Endothelial cell of umbilical vein (primary cell): Measurements from ENCODE around the gene TUBA1C. TPM values are rescaled to one million over a fixed set of nuclear protein-coding genes. Genes with fewer than 3 reads are reported as not detected.

Experiments
- BruUV-seq: library from RNA; stranded (reverse); fragments of 400-500 nt; replicated peaks from 2 replicates; lab custom pipeline; 2021; lab: Mats Ljungman, UMichigan
- CTCF ChIA-PET: fragments of 300-600, 350-600 bp; sonication (Branson Sonifier 250); formaldehyde crosslinking; loops from one replicate; lab custom pipeline; 2021; ENCODE audit warnings: antibody characterized with exemption, inconsistent platforms; lab: Charles Lee
- POLR2A ChIA-PET: fragments of 300-600, 350-600 bp; sonication (Branson Sonifier 250); formaldehyde crosslinking; loops from one replicate; lab custom pipeline; 2021; ENCODE audit warnings: antibody characterized with exemption, inconsistent platforms; lab: Charles Lee
- DNase-seq: peaks from one replicate; pipeline ENCODE4 v3.0.0-alpha.2; 2011; ENCODE audit warnings: low read depth, low spot score
- FAIRE-seq: peaks from 2 replicates; lab custom pipeline; 2011; peaks lifted over from hg19 to GRCh38; lab: Jason Lieb, UNC
- H2AFZ ChIP-seq: 2 replicates; pipeline ENCODE4 v1.6.0; 2012; ENCODE audit warnings: low read depth, low read length, control low read depth, inconsistent platforms
- H3K27ac ChIP-seq: 2 replicates; pipeline ENCODE4 v1.5.1; 2011; ENCODE audit warnings: low read depth, mild to moderate bottlenecking, control low read depth, low read length, moderate library complexity; ENCODE audit not compliant: insufficient read depth
- H3K27me3 ChIP-seq, 2 experiments: 2 replicates each; pipeline versions ENCODE4 v1.6.0 to v1.6.1; 2011; ENCODE audit warnings: low read length in 2 of 2, mixed read lengths in 1 of 2; ENCODE audit not compliant: control insufficient read depth in 2 of 2, insufficient read depth in 2 of 2
- H3K36me3 ChIP-seq, 2 experiments: 2 replicates in 1 of 2; 3 replicates in 1 of 2; pipeline ENCODE4 v1.5.1; 2011; ENCODE audit warnings: low read length in 2 of 2, mild to moderate bottlenecking in 1 of 2, moderate library complexity in 1 of 2; ENCODE audit not compliant: control insufficient read depth in 2 of 2, insufficient read depth in 2 of 2; ENCODE audit errors: extremely low read depth in 1 of 2
- H3K4me1 ChIP-seq: 3 replicates; pipeline ENCODE4 v1.5.1; 2011; ENCODE audit warnings: mild to moderate bottlenecking, low read length; ENCODE audit not compliant: control insufficient read depth, insufficient read depth; ENCODE audit errors: extremely low read depth
- H3K4me2 ChIP-seq: 2 replicates; pipeline ENCODE4 v1.6.1; 2011; ENCODE audit warnings: low read length, control low read depth, mixed read lengths; ENCODE audit not compliant: insufficient read depth
- H3K4me3 ChIP-seq, 3 experiments: fragments of 200-600 bp in 1 of 3; sonication (generic), shearing (Covaris generic) in 1 of 3; replicated peaks in 1 of 3; 2 replicates each; pipeline ENCODE4 v1.5.1; 2011 to 2016; ENCODE audit warnings: control low read depth in 3 of 3, low read length in 3 of 3, mild to moderate bottlenecking in 2 of 3, inconsistent platforms in 1 of 3, low read depth in 1 of 3, moderate library complexity in 1 of 3; ENCODE audit not compliant: insufficient read depth in 1 of 3
- H3K79me2 ChIP-seq: 2 replicates; pipeline ENCODE4 v1.6.0; 2012; ENCODE audit warnings: low read length, inconsistent platforms; ENCODE audit not compliant: control insufficient read depth, insufficient read depth
- H3K9ac ChIP-seq: replicated peaks from 2 replicates; pipeline ENCODE3; 2011; ENCODE audit warnings: low read length, control low read depth; ENCODE audit not compliant: insufficient read depth; ENCODE audit errors: extremely low read depth
- H3K9me1 ChIP-seq: replicated peaks from 3 replicates; pipeline ENCODE4 v1.6.0; 2011; ENCODE audit warnings: mild to moderate bottlenecking, low read length; ENCODE audit not compliant: control insufficient read depth, insufficient read depth; ENCODE audit errors: extremely low read depth
- H3K9me3 ChIP-seq: replicated peaks from 2 replicates; pipeline ENCODE4 v1.5.1; 2012; ENCODE audit warnings: low read length, inconsistent platforms; ENCODE audit not compliant: control insufficient read depth, insufficient read depth
- H4K20me1 ChIP-seq: replicated peaks from 2 replicates; pipeline ENCODE3; 2011; ENCODE audit warnings: mild to moderate bottlenecking, low read length; ENCODE audit not compliant: control insufficient read depth, insufficient read depth; ENCODE audit errors: extremely low read depth
- EZH2 ChIP-seq: IDR thresholded peaks from 2 replicates; pipeline ENCODE4 v1.6.1; 2012; ENCODE audit warnings: borderline replicate concordance, low read depth, mild to moderate bottlenecking, moderate library complexity, low read length, inconsistent platforms; ENCODE audit not compliant: severe bottlenecking
- FOS ChIP-seq: IDR thresholded peaks from 2 replicates; pipeline ENCODE4 v1.6.1; 2011; ENCODE audit warnings: mild to moderate bottlenecking, low read length, moderate library complexity, borderline replicate concordance; ENCODE audit not compliant: insufficient read depth
- GATA2 ChIP-seq: IDR thresholded peaks from 2 replicates; pipeline ENCODE4 v1.7.0; 2011; ENCODE audit warnings: low read depth, mild to moderate bottlenecking, moderate library complexity, mixed read lengths, low read length; ENCODE audit not compliant: insufficient read length, insufficient read depth
- JUN ChIP-seq: IDR thresholded peaks from 2 replicates; pipeline ENCODE4 v1.6.1; 2011; ENCODE audit warnings: borderline replicate concordance, low read depth; ENCODE audit not compliant: insufficient read length, insufficient read depth
- MYC ChIP-seq: IDR thresholded peaks from one replicate; pipeline ENCODE4 v1.6.1; 2011; ENCODE audit warnings: mild to moderate bottlenecking, low read depth, low read length
- POLR2A ChIP-seq: IDR thresholded peaks from 2 replicates; pipeline ENCODE4 v1.6.1; 2012; ENCODE audit warnings: low read depth, mild to moderate bottlenecking, control low read depth, low read length
- POLR2AphosphoS5 ChIP-seq: IDR thresholded peaks from 2 replicates; pipeline ENCODE4 v1.6.1; 2012; ENCODE audit warnings: low read depth, mild to moderate bottlenecking, control low read depth, low read length, moderate library complexity; ENCODE audit not compliant: insufficient read depth
- dilution Hi-C: fragments of 300-500 bp; cut with MboI; formaldehyde crosslinking; loops from one replicate; pipeline ENCODE4 v1.15.0; 2019; ENCODE audit warnings: low sequenced_read_pairs; ENCODE audit not compliant: extremely low pct_ligation_motif_present
- intact Hi-C: fragments of 100-400 bp; cut with micrococcal nuclease; formaldehyde crosslinking; loops from one replicate; pipeline ENCODE4 v1.10.0; 2022
- polyA plus RNA-seq, 4 experiments: library from polyadenylated mRNA; depleted of rRNA in 3 of 4; stranded (reverse) in 3 of 4; unstranded in 1 of 4; fragments of >200 nt; gene quantifications; 2 replicates each; pipeline versions ENCODE4 v1.2.1 to v1.2.3, GENCODE V29; 2011 to 2012; ENCODE audit warnings: missing spikeins in 1 of 4
- total RNA-seq: library from RNA; stranded (reverse); gene quantifications from 2 replicates; pipeline ENCODE4 v1.2.3, GENCODE V29; 2021
- TF ChIP-seq, protein P1 (sequence below), 2 donors: IDR thresholded peaks; 1 replicate in 1 of 2; 2 replicates in 1 of 2; pipeline ENCODE4 v1.5.1; 2011; ENCODE audit warnings: low read length in 2 of 2, mild to moderate bottlenecking in 2 of 2, moderate library complexity in 2 of 2, control low read depth in 1 of 2, inconsistent platforms in 1 of 2, low read depth in 1 of 2; ENCODE audit not compliant: insufficient read depth in 1 of 2; ENCODE audit errors: extremely low read depth in 1 of 2
- TF ChIP-seq, protein P2 (sequence below): IDR thresholded peaks from 2 replicates; pipeline ENCODE4 v1.6.1; 2011; ENCODE audit not compliant: insufficient read depth, insufficient read length

Gene TUBA1C
- total and polyA plus RNA-seq, 2 donors (not counting 3 experiments of a cell fraction or from before 2014, with no cell fraction given), result 515 to 2,063 TPM

DNA sequence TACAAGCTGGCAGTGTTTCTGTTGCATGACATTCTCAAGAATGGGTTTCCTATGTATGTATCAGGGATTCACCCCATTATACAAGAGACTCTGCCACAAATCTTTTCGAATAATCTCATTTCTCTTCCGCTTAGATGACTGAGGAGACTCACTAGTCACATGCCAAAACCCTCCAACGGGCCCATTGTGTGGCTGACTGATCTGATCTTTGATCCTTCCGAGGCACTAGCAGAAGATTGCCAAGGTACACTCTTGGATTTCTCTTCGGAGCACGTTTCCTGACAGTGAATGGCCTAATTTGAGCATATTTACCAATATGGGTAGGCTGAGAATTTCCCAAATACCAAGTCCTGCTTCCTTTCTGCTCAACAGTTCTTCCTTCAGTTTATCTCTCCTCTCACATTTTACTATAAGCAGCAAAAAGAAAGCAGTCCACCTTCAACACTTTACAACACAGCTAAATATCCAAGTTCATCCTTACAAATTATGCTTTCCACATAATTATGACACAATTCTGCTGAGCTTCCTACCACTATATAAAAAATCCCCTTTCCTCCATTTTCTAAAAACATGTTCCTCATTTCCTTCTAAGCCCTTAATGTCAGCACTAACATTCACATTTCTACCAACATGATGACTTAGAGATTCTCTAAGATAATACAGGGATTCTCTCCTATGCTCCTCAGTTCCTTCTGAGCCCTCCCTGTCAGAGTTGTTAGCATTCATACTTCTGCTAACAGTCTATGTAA lies 41.1 kb downstream of the TUBA1C start:
- DNase-seq (no peak), FAIRE-seq (no peak)
- H3K9me1 ChIP-seq, result no peaks in the 10 kb centered on the region
- BruUV-seq, result no TSS peak
- dilution Hi-C loops, result no loop called here
- ChIA-PET CTCF (interaction anchor here (0.7 to 2.4 kb wide), 2 partner anchors 11 to 17 kb away, joined by 3 to 8 read pairs; partner anchors contain the start of gene PRPH), POLR2A (no interaction called here)
- intact Hi-C loops, result no loop called here
- H2AFZ ChIP-seq, result no peak overlapping the region
- no peak overlapping the region for H3K4me3 ChIP-seq
- H3K27ac ChIP-seq, result no peak overlapping the region
- no peaks in the 10 kb centered on the region for H3K9me3 ChIP-seq
- peaks cover 15 to 22% of the 10 kb centered on the region in 2 experiments for H3K27me3 ChIP-seq
- TF ChIP-seq MYC (no peak), JUN (no peak), FOS (no peak), GATA2 (no peak), POLR2A (no peak), POLR2AphosphoS5 (no peak), EZH2 (no peak)
- TF ChIP-seq, protein P1, sequence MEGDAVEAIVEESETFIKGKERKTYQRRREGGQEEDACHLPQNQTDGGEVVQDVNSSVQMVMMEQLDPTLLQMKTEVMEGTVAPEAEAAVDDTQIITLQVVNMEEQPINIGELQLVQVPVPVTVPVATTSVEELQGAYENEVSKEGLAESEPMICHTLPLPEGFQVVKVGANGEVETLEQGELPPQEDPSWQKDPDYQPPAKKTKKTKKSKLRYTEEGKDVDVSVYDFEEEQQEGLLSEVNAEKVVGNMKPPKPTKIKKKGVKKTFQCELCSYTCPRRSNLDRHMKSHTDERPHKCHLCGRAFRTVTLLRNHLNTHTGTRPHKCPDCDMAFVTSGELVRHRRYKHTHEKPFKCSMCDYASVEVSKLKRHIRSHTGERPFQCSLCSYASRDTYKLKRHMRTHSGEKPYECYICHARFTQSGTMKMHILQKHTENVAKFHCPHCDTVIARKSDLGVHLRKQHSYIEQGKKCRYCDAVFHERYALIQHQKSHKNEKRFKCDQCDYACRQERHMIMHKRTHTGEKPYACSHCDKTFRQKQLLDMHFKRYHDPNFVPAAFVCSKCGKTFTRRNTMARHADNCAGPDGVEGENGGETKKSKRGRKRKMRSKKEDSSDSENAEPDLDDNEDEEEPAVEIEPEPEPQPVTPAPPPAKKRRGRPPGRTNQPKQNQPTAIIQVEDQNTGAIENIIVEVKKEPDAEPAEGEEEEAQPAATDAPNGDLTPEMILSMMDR (IDR thresholded peaks at IDR 0.05; ENCODE audit: extremely low read depth in 1 of 2, insufficient read depth in 1 of 2, low read depth in 1 of 2, low read length in 2 of 2), result no peak
- TF ChIP-seq, protein P2, sequence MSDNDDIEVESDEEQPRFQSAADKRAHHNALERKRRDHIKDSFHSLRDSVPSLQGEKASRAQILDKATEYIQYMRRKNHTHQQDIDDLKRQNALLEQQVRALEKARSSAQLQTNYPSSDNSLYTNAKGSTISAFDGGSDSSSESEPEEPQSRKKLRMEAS, result no peak
- H3K36me3 ChIP-seq, result no peaks in the 10 kb centered on the region
- H3K9ac ChIP-seq, result no peak overlapping the region
- H4K20me1 ChIP-seq, result no peaks in the 10 kb centered on the region
- H3K4me1 ChIP-seq, result no peaks in the 10 kb centered on the region
- H3K4me2 ChIP-seq, result no peak overlapping the region
- no peaks in the 10 kb centered on the region for H3K79me2 ChIP-seq
